ENCODE data around the gene QRSL1.
"Not testable (repeated sequence)": the region's sequence is repeated elsewhere in the genome, so short reads cannot be mapped to it uniquely, and the experiment has no call there.

- not testable (repeated sequence) for TF ChIP-seq POLR2A, CTCF, POLR2AphosphoS5 (IDR thresholded peaks at IDR 0.05)
Observed at GRCh38 chr6:106701201-106701600, 71.8 kb downstream of the QRSL1 start.

Data from upper lobe of left lung (tissue), 4 donors.